GM18517 (cell line): Measurements from ENCODE around the gene COX18.

Source experiments
- ATAC-seq: cut with Tn5 transposase; IDR thresholded peaks from one replicate; pipeline ENCODE4 v1.9.1; 2021; ENCODE audit warnings: mild to moderate bottlenecking, moderate library complexity; ENCODE audit not compliant: unreplicated experiment

COX18 gene, protein sequence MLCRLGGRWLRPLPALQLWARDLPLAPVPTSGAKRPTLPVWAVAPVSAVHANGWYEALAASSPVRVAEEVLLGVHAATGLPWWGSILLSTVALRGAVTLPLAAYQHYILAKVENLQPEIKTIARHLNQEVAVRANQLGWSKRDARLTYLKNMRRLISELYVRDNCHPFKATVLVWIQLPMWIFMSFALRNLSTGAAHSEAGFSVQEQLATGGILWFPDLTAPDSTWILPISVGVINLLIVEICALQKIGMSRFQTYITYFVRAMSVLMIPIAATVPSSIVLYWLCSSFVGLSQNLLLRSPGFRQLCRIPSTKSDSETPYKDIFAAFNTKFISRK

DNA sequence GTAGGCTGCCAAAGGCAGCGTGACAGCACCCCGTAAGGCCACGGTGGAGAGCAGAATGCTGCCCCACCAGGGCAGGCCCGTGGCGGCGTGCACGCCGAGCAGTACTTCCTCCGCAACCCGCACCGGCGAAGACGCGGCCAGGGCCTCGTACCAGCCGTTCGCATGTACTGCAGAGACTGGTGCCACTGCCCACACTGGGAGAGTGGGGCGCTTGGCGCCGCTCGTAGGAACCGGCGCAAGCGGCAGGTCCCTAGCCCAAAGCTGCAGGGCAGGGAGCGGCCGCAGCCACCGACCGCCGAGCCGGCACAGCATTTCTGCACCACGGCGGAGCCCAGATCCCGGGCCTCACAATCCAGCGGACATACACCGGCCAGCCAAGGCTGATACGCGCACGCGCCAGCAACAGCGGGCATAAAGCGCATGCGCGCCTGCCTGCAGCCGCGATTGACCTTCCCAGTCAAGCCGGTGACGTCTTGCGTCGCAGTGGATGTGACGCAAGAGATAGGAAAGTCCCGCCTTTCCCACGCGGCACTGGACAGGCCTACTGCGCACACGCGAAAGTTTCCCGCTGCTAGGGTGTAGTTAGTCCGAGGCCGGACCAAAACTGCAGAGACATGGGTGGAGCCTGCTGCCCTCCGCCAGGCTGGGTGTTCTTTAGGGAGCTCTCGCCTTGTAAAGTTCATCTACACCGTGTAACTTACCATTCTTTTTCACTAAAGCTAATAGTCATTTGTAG lies at the start of gene COX18:
TSS of gene COX18 (minus strand) at position 379 of the 736 bp plus-strand sequence. CDS start at position 312, 67 bp downstream.
- peak; percentile 86 for ATAC-seq

- no peak for ATAC-seq
Observed at GRCh38 chr4:73109493-73109892, 40.0 kb upstream of the COX18 start.

- ATAC-seq: no peak
Observed at GRCh38 chr4:73104695-73105094, 35.2 kb upstream of the COX18 start.

GRCh38 chr4:73103799-73104503 lies 34.4 kb upstream of the COX18 start:
- no peak for ATAC-seq

GRCh38 chr4:73099143-73099542 lies 29.6 kb upstream of the COX18 start:
- no peak for ATAC-seq

DNA sequence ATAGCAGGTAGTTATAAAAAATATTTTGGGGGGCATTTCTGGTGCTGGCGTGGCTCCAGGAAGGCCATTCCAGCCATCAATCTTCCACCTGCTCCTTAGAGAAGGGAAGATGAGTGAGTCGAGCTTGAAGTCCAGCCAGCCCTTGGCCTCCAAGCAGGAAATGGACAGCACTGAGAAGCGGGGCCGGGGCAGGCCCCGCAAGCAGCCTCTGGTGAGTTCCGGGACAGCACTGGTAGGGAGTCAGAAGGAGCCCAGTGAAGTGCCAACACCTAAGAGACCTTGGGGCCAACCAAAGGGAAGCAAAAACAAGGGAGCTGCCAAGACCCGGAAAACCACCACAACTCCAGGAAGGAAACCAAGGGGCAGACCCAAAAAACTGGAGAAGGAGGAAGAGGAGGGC lies 29.2 kb upstream of the COX18 start:
- ATAC-seq: no peak

- ATAC-seq: no peak
Observed at GRCh38 chr4:73098016-73098415, 28.5 kb upstream of the COX18 start.

DNA sequence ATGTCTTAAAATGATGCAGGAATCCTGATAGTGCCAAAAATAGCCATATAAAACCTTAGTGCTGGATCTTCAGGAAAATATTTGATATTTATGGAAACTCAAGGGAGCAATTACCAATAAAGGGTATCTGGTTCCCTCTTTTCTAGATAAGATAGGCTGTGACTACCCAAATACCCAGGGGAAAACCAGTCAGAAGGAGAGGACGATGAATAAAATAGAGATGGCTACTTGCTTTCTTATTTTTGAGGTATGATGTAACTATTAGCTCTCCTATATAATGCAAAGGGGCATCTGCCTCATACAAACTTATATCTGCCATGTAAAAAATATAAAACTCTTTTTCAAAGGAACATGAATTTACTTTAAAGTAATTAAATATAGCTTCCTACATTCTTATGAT lies 23.4 kb upstream of the COX18 start:
- no peak for ATAC-seq

DNA sequence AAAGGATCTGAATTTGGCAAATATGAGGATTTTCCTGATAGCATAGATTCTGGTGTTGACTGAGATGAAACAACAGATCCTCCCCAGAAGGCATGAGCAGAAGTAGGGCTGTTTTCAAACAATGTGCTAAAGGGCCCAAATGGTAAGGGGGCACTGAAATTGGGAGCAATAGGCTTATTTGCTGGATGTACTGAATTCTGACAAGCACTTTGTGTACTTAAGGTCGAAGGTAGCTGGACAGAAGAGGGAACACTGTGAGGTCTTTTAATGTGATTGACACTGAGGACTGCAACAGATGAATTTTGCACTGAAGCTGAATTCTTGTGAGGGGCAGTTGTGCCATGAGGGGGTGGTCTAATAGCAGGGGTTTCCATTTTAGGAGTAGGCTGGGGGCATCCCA lies 21.2 kb upstream of the COX18 start:
- ATAC-seq: no peak

- no peak for ATAC-seq
Observed at GRCh38 chr4:73087871-73088270, 18.4 kb upstream of the COX18 start.

GRCh38 chr4:73086095-73086868 lies 16.8 kb upstream of the COX18 start:
- ATAC-seq: no peak

DNA sequence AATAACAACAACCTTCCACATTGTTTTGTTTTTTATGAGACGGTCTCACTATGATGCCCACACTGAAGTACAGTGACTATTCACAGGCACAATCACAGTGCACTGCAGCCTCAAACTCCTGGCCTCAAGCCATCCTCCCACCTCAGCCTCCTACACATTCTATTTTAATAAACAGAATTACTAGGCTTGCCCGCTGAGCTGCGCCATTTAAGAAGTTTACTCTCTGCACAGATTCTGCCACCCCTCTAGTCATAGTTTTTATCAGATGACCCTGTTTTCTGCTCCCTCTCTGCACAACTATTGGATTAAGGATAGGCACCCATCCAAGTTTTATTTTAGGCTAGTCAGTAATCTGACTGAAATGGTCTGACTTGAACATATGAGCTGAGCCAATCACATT lies 11.3 kb upstream of the COX18 start:
- ATAC-seq: no peak

DNA sequence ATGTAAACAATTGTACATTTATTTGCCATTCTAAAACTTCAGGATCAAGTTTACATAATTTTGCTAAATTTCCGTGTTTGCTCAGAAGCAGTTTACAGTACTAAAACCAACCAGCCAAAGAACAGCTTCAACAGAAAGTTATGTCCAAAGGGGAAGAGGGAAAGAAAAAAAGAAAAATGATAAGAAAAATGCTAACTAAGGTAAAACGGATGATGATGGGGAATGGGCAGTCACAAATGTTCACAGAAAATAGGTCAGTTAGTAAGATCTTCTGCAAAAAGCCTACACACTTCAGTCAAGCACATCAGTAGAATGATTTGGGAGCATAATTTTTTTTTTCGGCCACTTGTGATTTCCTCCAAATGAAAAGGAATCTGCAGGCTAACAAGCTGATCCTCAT lies 6.3 kb upstream of the COX18 start:
- ATAC-seq: no peak

- ATAC-seq: peak; percentile 22
Observed at GRCh38 chr4:73070074-73070390, 516 bp upstream of the COX18 start.

DNA sequence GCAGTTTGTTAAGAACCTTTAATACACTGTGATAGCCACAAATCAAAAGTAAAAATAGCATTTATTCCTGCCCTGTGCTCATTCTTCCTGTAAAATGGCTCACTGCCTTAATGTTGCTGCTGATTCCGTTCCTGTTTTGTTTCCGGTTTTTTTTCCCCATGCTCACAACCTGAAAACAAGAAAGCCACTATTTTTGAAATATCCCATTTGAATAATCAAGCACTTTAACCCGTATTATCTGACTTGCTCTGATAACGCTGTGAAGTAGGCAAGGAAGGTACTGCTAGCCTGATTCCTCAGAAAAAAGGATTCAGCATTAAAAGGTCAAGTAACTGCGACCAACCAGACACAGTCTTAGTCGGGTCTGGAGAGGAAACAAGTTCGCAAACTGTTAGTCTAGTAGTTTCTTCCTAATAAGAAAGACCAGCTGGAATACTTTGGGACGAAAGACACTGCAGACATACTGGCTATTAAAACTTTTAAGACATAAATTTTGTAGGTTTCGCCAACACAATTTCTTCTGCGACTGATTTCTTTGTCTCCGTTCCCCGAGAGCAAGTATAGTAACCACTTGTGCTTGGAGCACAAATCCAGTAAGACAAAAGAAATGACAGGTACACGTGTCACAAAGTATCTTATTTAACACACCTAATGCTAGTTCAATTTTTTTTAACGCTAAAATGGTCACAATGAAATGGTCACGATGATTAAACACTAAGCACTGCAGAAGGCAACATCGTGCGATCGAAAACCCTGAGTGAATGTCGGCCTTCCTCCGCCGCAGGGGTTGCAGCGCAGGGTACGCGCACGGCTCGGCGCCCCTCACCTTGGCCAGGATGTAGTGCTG lies 802 bp downstream of the COX18 start:
- ATAC-seq: peak; percentile 6

DNA sequence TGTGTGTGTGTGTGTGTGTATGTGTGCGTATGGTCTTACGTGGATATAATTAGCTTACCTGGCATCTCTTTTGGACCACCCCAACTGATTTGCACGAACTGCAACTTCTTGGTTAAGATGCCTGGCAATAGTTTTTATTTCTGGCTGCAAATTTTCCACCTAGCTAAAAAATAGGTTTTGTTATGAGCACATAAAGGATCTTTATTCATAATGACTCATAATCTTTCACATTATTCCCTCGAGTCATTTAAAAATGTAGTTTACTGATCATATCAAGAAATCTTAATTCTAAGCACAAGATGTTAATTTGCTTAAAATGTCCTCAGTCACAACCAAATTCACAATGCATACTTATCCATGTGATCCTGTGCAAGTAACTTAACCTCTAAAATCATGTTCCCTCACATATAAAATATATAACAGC lies 1.5 kb downstream of the COX18 start:
- ATAC-seq: no peak

- no peak for ATAC-seq
Observed at GRCh38 chr4:73066928-73067327, 2.6 kb downstream of the COX18 start.

DNA sequence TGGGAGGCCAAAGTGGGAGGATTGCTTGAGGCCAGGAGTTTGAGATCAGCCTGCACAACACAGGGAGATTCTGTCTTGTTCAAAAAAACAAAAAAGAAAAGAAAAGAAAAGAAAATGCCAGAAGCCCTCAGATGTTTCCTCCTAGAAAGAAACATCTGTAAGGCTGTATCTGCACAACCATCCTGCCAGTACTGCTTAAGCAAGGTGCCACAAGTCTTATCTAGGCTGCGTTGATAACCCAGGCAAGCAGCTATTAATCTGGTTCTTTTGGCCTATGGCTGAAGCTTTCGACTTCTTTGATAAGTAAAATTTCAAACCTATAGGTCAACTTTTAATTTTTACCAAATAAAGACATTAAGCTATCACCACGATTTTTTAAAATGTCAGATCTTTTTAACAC lies 3.1 kb downstream of the COX18 start:
- ATAC-seq: no peak

GRCh38 chr4:73064536-73064935 lies 5.0 kb downstream of the COX18 start:
- ATAC-seq: no peak

GRCh38 chr4:73055241-73055897 lies 14.1 kb downstream of the COX18 start:
- peak; percentile 88 for ATAC-seq
